ENCODE measurements around the gene RPSA. TPM values are rescaled to one million over a fixed set of nuclear protein-coding genes. Genes with fewer than 3 reads are reported as not detected.
"Not testable (repeated sequence)": the region's sequence is repeated elsewhere in the genome, so short reads cannot be mapped to it uniquely, and the experiment has no call there.

The RPSA gene
- total RNA-seq = 1,000 to 10,000 TPM in 7 of 8 experiments, 100 to 1,000 TPM in 1; 912 to 1,578 (median 1,429) TPM

GRCh38 chr3:39406368-39407258 is at the start of gene RPSA:
TSS of gene RPSA (plus strand) at chr3:39406720. CDS start at chr3:39407654, 934 bp downstream.
- Histone ChIP-seq H3K27ac (peak within 1 kb of the TSS; percentile 77 to 94), H3K4me1 (replicated peaks in 1 of 2) (peaks cover 3 to 8% of the 10 kb centered on the region in 2 donors), H3K4me3 (peak within 1 kb of the TSS; percentile 60 to 85 (median 79))
- whole genome bisulfite sequencing, 10 experiments = 0 to 8% (median 1%) methylated on average over 2 to 34 of the region's 63 CpGs; no CpG with 5 or more reads in 1 of the 10 experiments
- in situ Hi-C loops (cut with MboI; ENCODE audit: low pct_unique_long_range_greater_than_20kb in 2 of 9, low sequenced_read_pairs in 9 of 9, unreplicated experiment in 9 of 9) = no loop called here
- peak; percentile 88 to 96 (median 94) for ATAC-seq (replicated peaks in 6 of 8)

GRCh38 chr3:39358333-39358732 is 48.2 kb upstream of the RPSA start:
- in situ Hi-C loops (cut with MboI; ENCODE audit: low pct_unique_long_range_greater_than_20kb in 2 of 9, low sequenced_read_pairs in 9 of 9, unreplicated experiment in 9 of 9) = no loop called here
- no peak for ATAC-seq (replicated peaks in 6 of 8)
- no peak overlapping the region for H3K4me3 ChIP-seq
- no peak overlapping the region for H3K27ac ChIP-seq
- 73 to 93% (median 87%) methylated on average over 2 to 3 of the region's 3 CpGs; no CpG with 5 or more reads in 6 of the 10 experiments for WGBS, 10 experiments
- H3K4me1 ChIP-seq (replicated peaks in 1 of 2) = no peaks in the 10 kb centered on the region

DNA sequence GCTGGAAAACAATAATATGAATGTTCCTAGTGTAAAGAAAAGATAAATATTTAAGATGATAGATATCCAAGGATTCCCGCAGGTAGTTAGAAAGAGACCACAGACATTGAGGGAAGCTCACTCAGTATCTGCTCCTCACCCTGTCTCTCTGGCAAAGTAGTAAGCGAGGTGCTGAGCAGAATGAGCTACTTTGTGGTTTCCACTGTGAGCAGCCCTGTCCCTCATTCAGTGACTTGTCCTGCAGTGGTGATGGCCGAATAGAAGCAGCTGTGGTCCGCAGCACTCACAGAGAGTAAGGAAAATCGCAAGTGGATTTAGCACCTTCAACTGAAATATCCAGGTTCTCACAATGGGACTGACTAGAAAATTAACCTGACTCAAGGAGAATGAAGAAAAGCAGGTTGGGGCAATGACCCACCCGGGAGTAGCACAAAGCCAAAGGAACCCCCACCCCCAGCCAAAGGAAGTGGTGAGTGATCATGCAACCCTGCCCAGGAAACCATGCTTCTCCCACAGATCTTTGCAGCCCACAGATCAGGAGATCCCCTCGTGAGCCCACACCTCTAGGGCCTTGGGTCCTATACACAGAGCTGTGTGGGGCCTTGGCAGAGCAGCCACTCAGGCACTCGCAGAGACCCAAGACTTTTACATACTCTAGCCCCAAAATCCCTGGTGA is 45.1 kb upstream of the RPSA start:
- WGBS, 10 experiments = 26 to 87% (median 78%) methylated on average over 2 to 6 of the region's 8 CpGs; no CpG with 5 or more reads in 3 of the 10 experiments
- in situ Hi-C loops (cut with MboI; ENCODE audit: low pct_unique_long_range_greater_than_20kb in 2 of 9, low sequenced_read_pairs in 9 of 9, unreplicated experiment in 9 of 9) = no loop called here

DNA sequence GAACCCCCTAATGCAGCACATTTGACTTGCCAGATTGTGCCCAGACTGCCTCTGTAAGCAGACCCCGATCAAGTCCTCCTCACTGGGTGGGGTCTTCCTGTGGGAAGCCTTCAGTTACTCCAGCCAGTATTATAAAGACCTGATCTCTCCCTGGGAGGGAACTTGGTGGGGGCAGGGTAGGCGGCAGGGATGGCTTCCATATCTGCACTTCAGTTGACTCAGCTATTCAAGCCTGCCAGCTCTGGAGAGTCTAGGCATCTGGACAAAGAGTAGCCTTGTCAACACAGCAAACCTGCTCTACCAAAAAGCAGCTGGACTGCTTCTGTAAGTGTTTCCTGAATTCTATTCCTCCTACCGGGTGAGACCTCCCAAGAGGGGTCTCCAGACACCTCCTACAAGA is 44.3 kb upstream of the RPSA start:
- no peak for ATAC-seq (replicated peaks in 6 of 8)
- in situ Hi-C loops (cut with MboI; ENCODE audit: low pct_unique_long_range_greater_than_20kb in 2 of 9, low sequenced_read_pairs in 9 of 9, unreplicated experiment in 9 of 9) = no loop called here

More for the DNA sequence above, 45.1 kb upstream of the RPSA start:
- H3K4me3 ChIP-seq = no peak overlapping the region
- ATAC-seq (replicated peaks in 6 of 8) = no peak
- no peak overlapping the region for H3K27ac ChIP-seq
- H3K4me1 ChIP-seq (replicated peaks in 1 of 2) = no peaks in the 10 kb centered on the region

GRCh38 chr3:39362812-39363211 is 43.7 kb upstream of the RPSA start:
- Histone ChIP-seq H3K4me1 (replicated peaks in 1 of 2) (no peaks in the 10 kb centered on the region), H3K27ac (no peak overlapping the region), H3K4me3 (no peak overlapping the region)
- 21 to 94% (median 71%) methylated on average over 1 to 2 of the region's 2 CpGs for WGBS, 10 experiments
- ATAC-seq (replicated peaks in 6 of 8) = no peak
- in situ Hi-C loops (cut with MboI; ENCODE audit: low pct_unique_long_range_greater_than_20kb in 2 of 9, low sequenced_read_pairs in 9 of 9, unreplicated experiment in 9 of 9) = no loop called here

More for the DNA sequence above, 44.3 kb upstream of the RPSA start:
- WGBS, 10 experiments = 0 to 86% (median 30%) methylated on average over 1 to 3 of the region's 3 CpGs; no CpG with 5 or more reads in 2 of the 10 experiments
- Histone ChIP-seq H3K4me3 (no peak overlapping the region), H3K4me1 (replicated peaks in 1 of 2) (no peaks in the 10 kb centered on the region), H3K27ac (no peak overlapping the region)

DNA sequence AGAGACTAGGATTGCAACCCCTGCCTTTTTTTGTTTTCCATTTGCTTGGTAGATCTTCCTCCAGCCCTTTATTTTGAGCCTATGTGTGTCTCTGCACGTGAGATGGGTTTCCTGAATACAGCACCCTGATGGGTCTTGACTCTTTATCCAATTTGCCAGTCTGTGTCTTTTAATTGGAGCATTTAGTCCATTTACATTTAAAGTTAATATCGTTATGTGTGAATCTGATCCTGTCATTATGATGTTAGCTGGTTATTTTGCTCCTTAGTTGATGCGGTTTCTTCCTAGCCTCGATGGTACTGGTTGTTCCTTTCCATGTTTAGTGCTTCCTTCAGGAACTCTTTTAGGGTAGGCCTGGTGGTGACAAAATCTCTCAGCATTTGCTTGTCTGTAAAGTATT is 36.1 kb upstream of the RPSA start:
- H3K4me1 ChIP-seq (replicated peaks in 1 of 2); in situ Hi-C loops (cut with MboI; ENCODE audit: low pct_unique_long_range_greater_than_20kb in 2 of 9, low sequenced_read_pairs in 9 of 9, unreplicated experiment in 9 of 9): not testable (repeated sequence)

GRCh38 chr3:39372833-39373232 is 33.7 kb upstream of the RPSA start:
- in situ Hi-C loops (cut with MboI; ENCODE audit: low pct_unique_long_range_greater_than_20kb in 2 of 9, low sequenced_read_pairs in 9 of 9, unreplicated experiment in 9 of 9) = no loop called here
- no peak overlapping the region for H3K27ac ChIP-seq
- no peak overlapping the region for H3K4me3 ChIP-seq
- no peaks in the 10 kb centered on the region for H3K4me1 ChIP-seq (replicated peaks in 1 of 2)
- ATAC-seq (replicated peaks in 6 of 8) = peak in 5 of 8 experiments; percentile 15 to 96 (median 80)

More for the DNA sequence above, 36.1 kb upstream of the RPSA start:
- not testable (repeated sequence) for H3K27ac ChIP-seq; ATAC-seq (replicated peaks in 6 of 8); H3K4me3 ChIP-seq
- WGBS, 10 experiments = 60 to 100% methylated on average over 1 of the region's 4 CpGs; no CpG with 5 or more reads in 8 of the 10 experiments

DNA sequence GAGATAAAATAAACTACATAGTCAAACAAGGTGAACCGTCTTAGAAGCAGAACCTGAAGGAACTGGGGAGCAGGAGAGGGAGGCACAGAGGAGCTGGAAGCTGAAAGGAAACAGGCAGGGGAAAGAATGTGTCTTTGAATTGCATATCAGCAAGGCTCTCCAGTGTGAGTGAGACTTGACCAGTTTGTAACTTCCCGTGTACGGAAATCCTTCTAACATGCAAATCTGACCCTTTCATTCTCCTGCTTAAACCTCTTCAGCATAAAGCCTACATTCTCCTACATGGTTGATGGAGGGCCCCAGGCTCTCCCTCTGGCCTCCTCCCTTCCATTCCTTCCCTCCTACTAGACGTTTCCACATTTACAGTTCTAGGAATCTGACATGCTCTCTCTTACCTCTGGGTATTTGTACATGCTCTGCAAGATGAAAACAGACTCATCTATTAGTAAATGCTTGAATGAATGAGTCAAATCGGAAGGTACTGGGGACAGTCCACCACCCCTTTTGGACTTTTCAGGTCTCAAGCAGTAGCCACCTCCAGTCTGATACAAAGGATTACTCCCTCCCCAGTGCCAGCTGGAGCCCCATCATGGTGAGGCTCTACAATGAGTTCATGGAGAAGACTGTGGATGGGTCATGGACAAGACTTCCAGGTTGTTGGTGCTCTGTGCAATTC is 29.4 kb upstream of the RPSA start:
- Histone ChIP-seq H3K4me1 (replicated peaks in 1 of 2) (no peaks in the 10 kb centered on the region), H3K27ac (no peak overlapping the region), H3K4me3 (no peak overlapping the region)
- in situ Hi-C loops (cut with MboI; ENCODE audit: low pct_unique_long_range_greater_than_20kb in 2 of 9, low sequenced_read_pairs in 9 of 9, unreplicated experiment in 9 of 9) = no loop called here
- peak in 6 of 8 experiments; percentile 24 to 77 (median 36) for ATAC-seq (replicated peaks in 6 of 8)
- WGBS, 10 experiments = 6 to 100% (median 14%) methylated on average over 1 to 5 of the region's 5 CpGs; no CpG with 5 or more reads in 3 of the 10 experiments

GRCh38 chr3:39378088-39378487 is 28.4 kb upstream of the RPSA start:
- Histone ChIP-seq H3K4me3 (no peak overlapping the region), H3K27ac (no peak overlapping the region), H3K4me1 (replicated peaks in 1 of 2) (peaks cover 3 to 4% of the 10 kb centered on the region in 2 donors)
- 30 to 80% (median 60%) methylated on average over 1 to 4 of the region's 4 CpGs; no CpG with 5 or more reads in 3 of the 10 experiments for WGBS, 10 experiments
- peak in 4 of 8 experiments; percentile 43 to 76 (median 55) for ATAC-seq (replicated peaks in 6 of 8)
- in situ Hi-C loops (cut with MboI; ENCODE audit: low pct_unique_long_range_greater_than_20kb in 2 of 9, low sequenced_read_pairs in 9 of 9, unreplicated experiment in 9 of 9) = no loop called here

DNA sequence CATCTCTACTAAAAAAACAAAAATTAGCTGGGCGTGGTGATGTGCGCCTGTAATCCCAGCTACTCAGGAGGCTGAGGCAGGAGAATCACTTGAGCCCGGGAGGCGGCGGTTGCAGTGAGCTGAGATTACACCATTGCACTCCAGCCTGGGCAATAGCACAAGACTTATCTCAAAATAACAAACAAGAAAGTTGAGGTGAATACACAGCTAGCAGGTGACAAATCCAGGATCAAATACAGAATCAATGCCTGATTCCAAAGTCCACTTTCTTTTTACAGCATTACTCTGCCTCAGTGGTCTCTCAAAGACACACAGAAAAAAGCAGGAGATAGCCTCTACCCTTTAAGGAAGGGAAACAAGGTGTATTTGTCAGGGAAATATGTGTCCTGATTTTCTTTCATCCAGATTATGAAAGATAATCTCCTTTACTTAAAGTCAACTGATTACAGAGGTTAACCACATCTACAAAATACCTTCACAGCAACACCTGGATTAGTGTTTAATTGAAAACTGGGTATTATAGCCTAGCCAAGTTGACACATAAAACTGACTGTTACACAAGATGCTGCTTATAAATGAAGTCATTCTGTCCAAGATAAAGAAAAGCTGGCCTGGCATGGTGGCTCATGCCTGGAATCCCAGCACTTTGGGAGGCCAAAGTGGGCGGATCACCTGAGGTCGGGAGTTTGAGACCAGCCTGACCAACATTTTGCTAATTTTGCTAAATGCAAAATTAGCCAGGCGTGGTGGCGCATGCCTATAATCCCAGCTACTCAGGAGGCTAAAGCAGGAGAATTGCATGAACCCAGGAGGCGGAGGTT is 27.4 kb upstream of the RPSA start:
- ATAC-seq (replicated peaks in 6 of 8) = no peak
- peaks cover 3 to 4% of the 10 kb centered on the region in 2 donors for H3K4me1 ChIP-seq (replicated peaks in 1 of 2)
- in situ Hi-C loops (cut with MboI; ENCODE audit: low pct_unique_long_range_greater_than_20kb in 2 of 9, low sequenced_read_pairs in 9 of 9, unreplicated experiment in 9 of 9) = no loop called here
- H3K27ac ChIP-seq = no peak overlapping the region
- 51 to 100% (median 89%) methylated on average over 1 to 8 of the region's 10 CpGs; no CpG with 5 or more reads in 1 of the 10 experiments for WGBS, 10 experiments
- H3K4me3 ChIP-seq = no peak overlapping the region

DNA sequence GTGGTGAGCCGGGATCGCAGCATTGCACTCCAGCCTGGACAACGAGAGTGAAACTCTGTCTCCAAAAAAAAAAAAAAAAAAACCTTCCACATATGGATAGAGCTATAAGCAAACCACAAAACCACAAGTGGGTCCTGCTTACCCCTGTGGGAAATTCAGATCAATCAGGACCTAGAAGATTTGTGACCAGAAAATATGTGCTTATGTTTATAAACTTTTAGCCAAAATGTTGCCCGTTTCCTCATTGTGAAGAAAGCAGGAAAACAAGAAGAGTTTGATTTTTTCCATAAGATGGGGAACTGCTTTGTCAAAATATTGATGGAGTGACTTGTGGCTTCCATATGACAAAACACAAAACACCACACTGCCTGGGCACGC is 26.8 kb upstream of the RPSA start:
- Histone ChIP-seq H3K4me3 (no peak overlapping the region), H3K27ac (no peak overlapping the region), H3K4me1 (replicated peaks in 1 of 2) (peaks cover 3 to 8% of the 10 kb centered on the region in 2 donors)
- no peak for ATAC-seq (replicated peaks in 6 of 8)
- WGBS, 10 experiments = 66 to 100% (median 92%) methylated on average over 2 to 5 of the region's 5 CpGs; no CpG with 5 or more reads in 4 of the 10 experiments
- in situ Hi-C loops (cut with MboI; ENCODE audit: low pct_unique_long_range_greater_than_20kb in 2 of 9, low sequenced_read_pairs in 9 of 9, unreplicated experiment in 9 of 9) = no loop called here

- Histone ChIP-seq H3K4me1 (replicated peaks in 1 of 2) (peaks cover 3 to 14% of the 10 kb centered on the region in 2 donors), H3K27ac (no peak overlapping the region), H3K4me3 (no peak overlapping the region)
- WGBS, 10 experiments = 67 to 100% (median 97%) methylated on average over 1 to 3 of the region's 3 CpGs; no CpG with 5 or more reads in 2 of the 10 experiments
- no peak for ATAC-seq (replicated peaks in 6 of 8)
- in situ Hi-C loops (cut with MboI; ENCODE audit: low pct_unique_long_range_greater_than_20kb in 2 of 9, low sequenced_read_pairs in 9 of 9, unreplicated experiment in 9 of 9) = no loop called here
Measured at GRCh38 chr3:39381432-39381831, 25.1 kb upstream of the RPSA start.
